PC-9 (cell line): ENCODE results near the gene DET1.
A peak's percentile ranks its signal among the peaks of the same experiment; 100 is the strongest.

Experiments
- EZH2 ChIP-seq: fragments of 200-600 bp; sonication (generic); IDR thresholded peaks from 2 replicates; pipeline ENCODE4 v1.8.0; 2017; ENCODE audit warnings: antibody characterized with exemption, low read depth
- TF ChIP-seq, protein P1 (sequence below): fragments of 200-600 bp; sonication (generic); conservative IDR thresholded peaks from 2 replicates; pipeline ENCODE4 v1.6.1; 2017; ENCODE audit warnings: mixed run types, antibody characterized with exemption, mild to moderate bottlenecking, moderate library complexity

GRCh38 chr15:88546248-88547129 lies at the start of gene DET1:
- TF ChIP-seq, protein P1, sequence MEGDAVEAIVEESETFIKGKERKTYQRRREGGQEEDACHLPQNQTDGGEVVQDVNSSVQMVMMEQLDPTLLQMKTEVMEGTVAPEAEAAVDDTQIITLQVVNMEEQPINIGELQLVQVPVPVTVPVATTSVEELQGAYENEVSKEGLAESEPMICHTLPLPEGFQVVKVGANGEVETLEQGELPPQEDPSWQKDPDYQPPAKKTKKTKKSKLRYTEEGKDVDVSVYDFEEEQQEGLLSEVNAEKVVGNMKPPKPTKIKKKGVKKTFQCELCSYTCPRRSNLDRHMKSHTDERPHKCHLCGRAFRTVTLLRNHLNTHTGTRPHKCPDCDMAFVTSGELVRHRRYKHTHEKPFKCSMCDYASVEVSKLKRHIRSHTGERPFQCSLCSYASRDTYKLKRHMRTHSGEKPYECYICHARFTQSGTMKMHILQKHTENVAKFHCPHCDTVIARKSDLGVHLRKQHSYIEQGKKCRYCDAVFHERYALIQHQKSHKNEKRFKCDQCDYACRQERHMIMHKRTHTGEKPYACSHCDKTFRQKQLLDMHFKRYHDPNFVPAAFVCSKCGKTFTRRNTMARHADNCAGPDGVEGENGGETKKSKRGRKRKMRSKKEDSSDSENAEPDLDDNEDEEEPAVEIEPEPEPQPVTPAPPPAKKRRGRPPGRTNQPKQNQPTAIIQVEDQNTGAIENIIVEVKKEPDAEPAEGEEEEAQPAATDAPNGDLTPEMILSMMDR, result peak; percentile 68; the same call in 1 of the 2 replicates
- no peak for TF ChIP-seq EZH2
